PC-3 (cell line): ENCODE measurements around the gene CACNA1C. TPM values are rescaled to one million over a fixed set of nuclear protein-coding genes. Genes with fewer than 3 reads are reported as not detected.

Experiments
- ATAC-seq: fragments of 200-7000 bp; cut with Tn5 transposase; 2 replicates; pipeline ENCODE4 v1.9.1; 2020; ENCODE audit warnings: mild to moderate bottlenecking, moderate library complexity
- BruUV-seq: library from RNA; stranded (reverse); fragments of 400-500 nt; replicated peaks from 2 replicates; lab custom pipeline; 2021; lab: Mats Ljungman, UMichigan
- CTCF ChIA-PET: fragments of 300-600 bp; sonication (Branson Sonifier 250); formaldehyde crosslinking; loops from one replicate; lab custom pipeline; 2022; ENCODE audit warnings: antibody characterized with exemption; lab: Charles Lee
- POLR2A ChIA-PET: fragments of 300-600 bp; sonication (Branson Sonifier 250); formaldehyde crosslinking; loops from one replicate; lab custom pipeline; 2022; ENCODE audit warnings: antibody characterized with exemption; ENCODE audit not compliant: unreplicated experiment; lab: Charles Lee
- DNase-seq: peaks from one replicate; pipeline ENCODE4 v3.0.0-alpha.2; 2015
- H2AFZ ChIP-seq: fragments of 300-600 bp; sonication (generic); 2 replicates; pipeline ENCODE4 v1.6.0; 2016; ENCODE audit warnings: antibody characterized with exemption, low read length
- H3F3A ChIP-seq: fragments of 300-600 bp; sonication (generic); one replicate; pipeline ENCODE4 v1.6.0; 2017; ENCODE audit warnings: antibody characterized with exemption, low read length, control low read depth, mild to moderate bottlenecking; ENCODE audit not compliant: unreplicated experiment
- H3K27ac ChIP-seq: fragments of 300-600 bp; sonication (generic); 2 replicates; pipeline ENCODE4 v1.5.1; 2016; ENCODE audit warnings: mild to moderate bottlenecking, low read length
- H3K27me3 ChIP-seq: fragments of 300-600 bp; sonication (generic); 2 replicates; pipeline ENCODE4 v1.6.1; 2016; ENCODE audit warnings: low read length, mixed read lengths
- H3K36me3 ChIP-seq: fragments of 300-600 bp; sonication (generic); 2 replicates; pipeline ENCODE4 v1.6.1; 2016; ENCODE audit warnings: low read depth, mixed run types, low read length, mixed read lengths
- H3K4me1 ChIP-seq: fragments of 300-600 bp; sonication (generic); 2 replicates; pipeline ENCODE4 v1.5.1; 2016; ENCODE audit warnings: low read length; ENCODE audit not compliant: insufficient read depth
- H3K4me2 ChIP-seq: fragments of 300-600 bp; sonication (generic); 2 replicates; pipeline ENCODE4 v1.6.0; 2016; ENCODE audit warnings: low read length
- H3K4me3 ChIP-seq: fragments of 300-600 bp; sonication (generic); 2 replicates; pipeline ENCODE4 v1.5.1; 2016; ENCODE audit warnings: mild to moderate bottlenecking, low read length, mixed read lengths
- H3K79me2 ChIP-seq: fragments of 300-600 bp; sonication (generic); 2 replicates; pipeline ENCODE4 v1.6.1; 2017; ENCODE audit warnings: low read length, mixed read lengths
- H3K9ac ChIP-seq: fragments of 300-600 bp; sonication (generic); 2 replicates; pipeline ENCODE4 v1.6.0; 2016; ENCODE audit warnings: mild to moderate bottlenecking, low read length
- H3K9me2 ChIP-seq: fragments of 300-600 bp; sonication (generic); replicated peaks from 2 replicates; pipeline ENCODE4 v1.6.1; 2016; ENCODE audit warnings: mixed run types, low read length, mixed read lengths
- H3K9me3 ChIP-seq: fragments of 300-600 bp; sonication (generic); 2 replicates; pipeline ENCODE4 v1.6.1; 2016; ENCODE audit warnings: low read length, mixed read lengths
- H4K20me1 ChIP-seq: fragments of 300-600 bp; sonication (generic); 2 replicates; pipeline ENCODE4 v1.6.1; 2016; ENCODE audit warnings: low read length, mixed read lengths
- EZH2 ChIP-seq: fragments of 300-600 bp; sonication (generic); IDR thresholded peaks from one replicate; pipeline ENCODE4 v1.6.1; 2017; ENCODE audit warnings: antibody characterized with exemption, mild to moderate bottlenecking, low read length; ENCODE audit not compliant: unreplicated experiment
- EZH2phosphoT487 ChIP-seq: fragments of 300-600 bp; sonication (generic); IDR thresholded peaks from 2 replicates; pipeline ENCODE4 v1.6.1; 2018; ENCODE audit warnings: mild to moderate bottlenecking, antibody characterized with exemption, low read length, borderline replicate concordance
- intact Hi-C: fragments of 100-400 bp; cut with micrococcal nuclease; formaldehyde crosslinking; loops from 2 replicates; pipeline ENCODE4 v1.9.0; 2023
- total RNA-seq: library from RNA; depleted of rRNA; stranded (reverse); fragments of >200 nt; gene quantifications from 2 replicates; pipeline ENCODE4 v1.2.3, GENCODE V29; 2014
- TF ChIP-seq, protein P1 (sequence below): fragments of 300-600 bp; sonication (generic); conservative IDR thresholded peaks from 2 replicates; pipeline ENCODE4 v1.5.1; 2017; ENCODE audit warnings: antibody characterized with exemption, low read depth, mild to moderate bottlenecking, low read length

The CACNA1C gene
- total RNA-seq, 1 experiment from 2014 or later = not detected

DNA sequence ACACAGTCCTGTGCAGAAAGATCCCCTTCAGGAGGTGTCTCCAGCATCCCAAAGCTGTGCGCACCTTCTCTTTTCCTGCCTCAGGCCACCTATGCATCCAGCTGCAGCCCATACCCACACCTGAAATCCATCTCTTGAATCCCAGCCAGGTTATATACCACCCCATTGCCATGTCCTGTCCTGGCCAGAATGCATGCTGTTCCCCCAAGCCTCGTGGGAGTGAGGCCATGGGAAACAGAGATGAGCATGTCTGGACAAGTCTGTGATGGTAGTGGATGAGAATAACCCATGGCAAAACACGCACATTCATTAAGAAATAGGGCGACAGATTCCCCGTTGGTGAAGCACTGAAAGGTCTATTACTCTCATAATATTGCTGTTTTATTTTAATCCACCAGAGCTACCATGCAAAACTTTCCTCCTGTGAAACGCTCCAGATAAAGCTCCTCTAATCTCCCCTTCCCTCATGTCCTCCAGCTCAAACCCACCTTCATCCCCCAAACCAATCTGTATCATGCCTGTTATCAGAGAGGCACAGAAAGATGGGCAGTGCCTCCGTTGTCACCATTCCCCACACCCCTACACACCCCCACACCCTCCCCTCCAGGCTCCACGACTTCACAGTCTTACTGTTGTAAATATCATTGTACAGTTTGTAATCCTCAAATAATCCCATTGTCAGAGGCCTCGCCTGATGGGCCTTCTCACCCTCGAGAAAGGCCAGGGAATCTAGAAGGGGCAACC is 644.4 kb downstream of the CACNA1C start:
- Histone ChIP-seq H3K9ac (no peak overlapping the region), H3K9me3 (no peaks in the 10 kb centered on the region), H3K27me3 (peaks cover 54% of the 10 kb centered on the region), H3K36me3 (no peaks in the 10 kb centered on the region), H3F3A (no peaks in the 10 kb centered on the region), H3K4me1 (no peaks in the 10 kb centered on the region), H4K20me1 (no peaks in the 10 kb centered on the region), H3K4me2 (no peak overlapping the region), H3K79me2 (no peaks in the 10 kb centered on the region), H3K9me2 (no peaks in the 10 kb centered on the region), H2AFZ (no peak overlapping the region), H3K27ac (no peak overlapping the region), H3K4me3 (no peak overlapping the region)
- TF ChIP-seq EZH2 = no peak
- TF ChIP-seq EZH2phosphoT487 = no peak
- TF ChIP-seq, protein P1, sequence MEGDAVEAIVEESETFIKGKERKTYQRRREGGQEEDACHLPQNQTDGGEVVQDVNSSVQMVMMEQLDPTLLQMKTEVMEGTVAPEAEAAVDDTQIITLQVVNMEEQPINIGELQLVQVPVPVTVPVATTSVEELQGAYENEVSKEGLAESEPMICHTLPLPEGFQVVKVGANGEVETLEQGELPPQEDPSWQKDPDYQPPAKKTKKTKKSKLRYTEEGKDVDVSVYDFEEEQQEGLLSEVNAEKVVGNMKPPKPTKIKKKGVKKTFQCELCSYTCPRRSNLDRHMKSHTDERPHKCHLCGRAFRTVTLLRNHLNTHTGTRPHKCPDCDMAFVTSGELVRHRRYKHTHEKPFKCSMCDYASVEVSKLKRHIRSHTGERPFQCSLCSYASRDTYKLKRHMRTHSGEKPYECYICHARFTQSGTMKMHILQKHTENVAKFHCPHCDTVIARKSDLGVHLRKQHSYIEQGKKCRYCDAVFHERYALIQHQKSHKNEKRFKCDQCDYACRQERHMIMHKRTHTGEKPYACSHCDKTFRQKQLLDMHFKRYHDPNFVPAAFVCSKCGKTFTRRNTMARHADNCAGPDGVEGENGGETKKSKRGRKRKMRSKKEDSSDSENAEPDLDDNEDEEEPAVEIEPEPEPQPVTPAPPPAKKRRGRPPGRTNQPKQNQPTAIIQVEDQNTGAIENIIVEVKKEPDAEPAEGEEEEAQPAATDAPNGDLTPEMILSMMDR = no peak
- ChIA-PET POLR2A (no interaction called here), CTCF (no interaction called here)
- intact Hi-C loops = no loop called here
- BruUV-seq = no TSS peak
- ATAC-seq (no peak), DNase-seq (no peak)

DNA sequence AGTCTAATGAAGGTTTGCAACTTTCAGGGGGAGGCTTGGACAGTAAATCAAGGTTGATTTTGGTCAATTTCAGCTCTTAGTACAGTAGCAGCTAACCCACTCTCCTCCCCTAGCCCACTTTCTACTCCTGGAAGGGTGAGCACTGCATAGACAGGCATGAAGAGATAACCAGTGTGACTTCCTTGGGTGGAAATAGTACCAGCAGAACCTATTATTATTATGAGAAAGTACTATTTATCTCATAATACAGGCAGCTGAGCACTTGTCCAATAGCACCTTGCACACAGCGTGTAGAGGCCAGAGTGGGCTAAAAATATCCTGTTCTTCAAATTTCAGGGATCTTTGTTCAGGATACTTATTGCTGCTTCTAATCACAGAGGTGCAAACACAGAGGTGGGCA is 645.8 kb downstream of the CACNA1C start:
- Histone ChIP-seq H2AFZ (no peak overlapping the region), H3K9ac (no peak overlapping the region), H3K4me2 (no peak overlapping the region), H3K9me3 (no peaks in the 10 kb centered on the region), H3K9me2 (no peaks in the 10 kb centered on the region), H3K79me2 (no peaks in the 10 kb centered on the region), H3K27me3 (peaks cover 40% of the 10 kb centered on the region), H3K36me3 (no peaks in the 10 kb centered on the region), H4K20me1 (no peaks in the 10 kb centered on the region), H3K27ac (no peak overlapping the region), H3K4me3 (no peak overlapping the region), H3K4me1 (no peaks in the 10 kb centered on the region), H3F3A (no peaks in the 10 kb centered on the region)
- POLR2A ChIA-PET = no interaction called here
- no peak for ATAC-seq
- no peak for DNase-seq
- TF ChIP-seq EZH2phosphoT487 = no peak
- TF ChIP-seq, protein P1 = no peak
- no peak for TF ChIP-seq EZH2
- intact Hi-C loops = no loop called here
- CTCF ChIA-PET = no interaction called here
- no TSS peak for BruUV-seq

DNA sequence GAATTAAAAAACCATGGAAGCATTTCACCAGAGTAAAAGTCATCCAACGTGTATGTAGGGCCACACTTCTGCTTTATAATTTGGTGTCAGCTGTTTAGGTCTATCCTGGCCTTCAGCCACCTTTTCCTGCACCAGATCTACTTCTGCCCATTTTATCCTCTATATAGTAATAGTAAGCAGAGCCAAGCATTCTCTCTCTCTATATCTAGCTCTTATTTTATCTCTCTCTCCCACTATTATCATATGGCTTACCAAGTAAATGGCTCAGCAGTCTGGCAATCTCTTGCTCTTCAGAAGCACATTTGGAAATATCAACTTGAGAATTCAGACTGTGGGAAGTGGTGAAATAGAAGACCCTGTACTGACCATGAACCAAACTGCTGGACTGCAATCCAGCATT is 657.9 kb downstream of the CACNA1C start:
- ChIA-PET POLR2A (no interaction called here), CTCF (no interaction called here)
- no TSS peak for BruUV-seq
- Histone ChIP-seq H3K4me3 (no peak overlapping the region), H3F3A (no peaks in the 10 kb centered on the region), H3K9me3 (no peaks in the 10 kb centered on the region), H3K4me2 (no peak overlapping the region), H4K20me1 (no peaks in the 10 kb centered on the region), H3K4me1 (no peaks in the 10 kb centered on the region), H3K27me3 (peaks cover 28% of the 10 kb centered on the region), H3K36me3 (no peaks in the 10 kb centered on the region), H3K27ac (no peak overlapping the region), H3K9ac (no peak overlapping the region), H2AFZ (no peak overlapping the region), H3K9me2 (no peaks in the 10 kb centered on the region), H3K79me2 (no peaks in the 10 kb centered on the region)
- no peak for DNase-seq
- intact Hi-C loops = no loop called here
- ATAC-seq = no peak
- no peak for TF ChIP-seq EZH2phosphoT487
- TF ChIP-seq, protein P1 = no peak
- TF ChIP-seq EZH2 = no peak
